OCI-LY1 (cell line): ENCODE data around the gene CNNM3.

ENCODE experiments used
- CTCF ChIP-seq: fragments of 200-600 bp; sonication (generic), shearing (Covaris generic); IDR thresholded peaks from 2 replicates; pipeline ENCODE4 v1.5.1; 2017; ENCODE audit warnings: mild to moderate bottlenecking, antibody characterized with exemption, low read length, moderate library complexity, mixed read lengths
- EZH2 ChIP-seq: fragments of 200-600 bp; sonication (generic), shearing (Covaris generic); IDR thresholded peaks from 2 replicates; pipeline ENCODE4 v1.8.0; 2017; ENCODE audit warnings: borderline replicate concordance, mixed run types, mild to moderate bottlenecking, antibody characterized with exemption, low read length, moderate library complexity, mixed read lengths

- TF ChIP-seq CTCF (no peak), EZH2 (no peak)
Measured at GRCh38 chr2:96809216-96809882, 6.7 kb upstream of the CNNM3 start.
